Endometrial microvascular endothelial cells (primary cell): ENCODE measurements around the gene TPSG1. TPM values are rescaled to one million over a fixed set of nuclear protein-coding genes. Genes with fewer than 3 reads are reported as not detected.

ENCODE experiments used
- total RNA-seq: library from RNA; depleted of rRNA; stranded (reverse); fragments of >200 nt; gene quantifications from one replicate; pipeline ENCODE4 v1.2.3, GENCODE V29; 2015; ENCODE audit errors: inconsistent ontology term

TPSG1 gene
- total RNA-seq, 1 donor from 2014 or later, result not detected

Other genes with a start within 250 kb of the TPSG1 start
- gene SOX8, start 243.5 kb downstream of the TPSG1 start, total RNA-seq, result not detected
- gene SSTR5, start 152.5 kb downstream of the TPSG1 start, total RNA-seq, result not detected
- gene C1QTNF8, start 129.0 kb downstream of the TPSG1 start, total RNA-seq, result not detected
- 0.09 TPM for gene CACNA1H, start 72.2 kb downstream of the TPSG1 start, total RNA-seq
- not detected for gene TPSB2, start 4.9 kb upstream of the TPSG1 start, total RNA-seq
- not detected for gene TPSAB1, start 15.4 kb upstream of the TPSG1 start, total RNA-seq
- gene TPSD1, start 30.8 kb upstream of the TPSG1 start, total RNA-seq, result not detected
- gene UBE2I, start 84.4 kb upstream of the TPSG1 start, total RNA-seq, result 62.4 TPM
- 0.74 TPM for gene BAIAP3, start 108.4 kb upstream of the TPSG1 start, total RNA-seq
- 91.1 TPM for gene TSR3, start 126.6 kb upstream of the TPSG1 start, total RNA-seq
- 53.3 TPM for gene GNPTG, start 126.7 kb upstream of the TPSG1 start, total RNA-seq
- gene UNKL, start 189.4 kb upstream of the TPSG1 start, total RNA-seq, result 9.8 TPM
- 24.6 TPM for gene UQCC4, start 195.5 kb upstream of the TPSG1 start, total RNA-seq
- gene PERCC1, start 205.8 kb upstream of the TPSG1 start, total RNA-seq, result not detected
- not detected for gene CCDC154, start 219.3 kb upstream of the TPSG1 start, total RNA-seq
- 43.0 TPM for gene CLCN7, start 249.8 kb upstream of the TPSG1 start, total RNA-seq